Loucy (cell line): ENCODE data around the gene ERVH48-1.
"Not testable (repeated sequence)": the region's sequence is repeated elsewhere in the genome, so short reads cannot be mapped to it uniquely, and the experiment has no call there.

Experiments used
- H2AFZ ChIP-seq: fragments of 200-600 bp; sonication (generic); 2 replicates; pipeline ENCODE4 v1.6.0; 2016; ENCODE audit warnings: antibody characterized with exemption, mild to moderate bottlenecking, low read length, moderate library complexity
- H3F3A ChIP-seq: fragments of 200-600 bp; 2 replicates; pipeline ENCODE4 v1.6.0; 2016; ENCODE audit warnings: antibody characterized with exemption, low read depth, mild to moderate bottlenecking
- H3K27me3 ChIP-seq: fragments of 200-600 bp; sonication (generic); 2 replicates; pipeline ENCODE4 v1.6.1; 2014; ENCODE audit warnings: low read length, mild to moderate bottlenecking; ENCODE audit not compliant: insufficient read depth, poor library complexity, severe bottlenecking
- H3K36me3 ChIP-seq: fragments of 200-600 bp; sonication (generic); 2 replicates; pipeline ENCODE4 v1.6.1; 2016; ENCODE audit warnings: low read length; ENCODE audit not compliant: insufficient read depth
- H3K4me1 ChIP-seq: fragments of 200-600 bp; sonication (generic); 2 replicates; pipeline ENCODE4 v1.5.1; 2014; ENCODE audit warnings: low read length, mild to moderate bottlenecking; ENCODE audit not compliant: insufficient read depth, poor library complexity, severe bottlenecking
- H3K4me2 ChIP-seq: fragments of 200-600 bp; sonication (generic); 2 replicates; pipeline ENCODE4 v1.6.0; 2014; ENCODE audit warnings: antibody characterized with exemption, low read length, low read depth, mild to moderate bottlenecking; ENCODE audit not compliant: poor library complexity, severe bottlenecking
- H3K4me3 ChIP-seq: fragments of 200-600 bp; sonication (generic); 2 replicates; pipeline ENCODE4 v1.5.1; 2014; ENCODE audit warnings: low read length, mild to moderate bottlenecking, mixed read lengths; ENCODE audit not compliant: poor library complexity, severe bottlenecking
- H3K79me2 ChIP-seq: fragments of 200-600 bp; sonication (generic); 2 replicates; pipeline ENCODE4 v1.6.1; 2014; ENCODE audit warnings: low read length; ENCODE audit not compliant: insufficient read depth
- H3K9ac ChIP-seq: fragments of 200-600 bp; sonication (generic); 2 replicates; pipeline ENCODE4 v1.6.0; 2014; ENCODE audit warnings: mild to moderate bottlenecking, low read depth, low read length, moderate library complexity; ENCODE audit not compliant: poor library complexity, severe bottlenecking
- H3K9me2 ChIP-seq: fragments of 200-600 bp; sonication (generic); replicated peaks from 2 replicates; pipeline ENCODE4 v1.6.1; 2016; ENCODE audit warnings: low read depth, low read length, mixed read lengths
- H3K9me3 ChIP-seq: fragments of 200-600 bp; sonication (generic); 2 replicates; pipeline ENCODE4 v1.6.1; 2014; ENCODE audit warnings: mild to moderate bottlenecking, antibody characterized with exemption, low read length, low read depth; ENCODE audit not compliant: insufficient read depth
- H4K20me1 ChIP-seq: fragments of 200-600 bp; sonication (generic); 2 replicates; pipeline ENCODE4 v1.6.0; 2014; ENCODE audit warnings: antibody characterized with exemption, low read length, mild to moderate bottlenecking; ENCODE audit not compliant: insufficient read depth, poor library complexity, severe bottlenecking
- EZH2phosphoT487 ChIP-seq: fragments of 200-600 bp; IDR thresholded peaks from 2 replicates; pipeline ENCODE4 v1.6.1; 2018; ENCODE audit warnings: antibody characterized with exemption, mild to moderate bottlenecking, moderate library complexity, borderline replicate concordance
- TF ChIP-seq, protein P1 (sequence below): fragments of 200-600 bp; sonication (generic); conservative IDR thresholded peaks from 2 replicates; pipeline ENCODE4 v1.5.1; 2014; ENCODE audit warnings: mild to moderate bottlenecking, antibody characterized with exemption, low read length

ERVH48-1 gene

DNA sequence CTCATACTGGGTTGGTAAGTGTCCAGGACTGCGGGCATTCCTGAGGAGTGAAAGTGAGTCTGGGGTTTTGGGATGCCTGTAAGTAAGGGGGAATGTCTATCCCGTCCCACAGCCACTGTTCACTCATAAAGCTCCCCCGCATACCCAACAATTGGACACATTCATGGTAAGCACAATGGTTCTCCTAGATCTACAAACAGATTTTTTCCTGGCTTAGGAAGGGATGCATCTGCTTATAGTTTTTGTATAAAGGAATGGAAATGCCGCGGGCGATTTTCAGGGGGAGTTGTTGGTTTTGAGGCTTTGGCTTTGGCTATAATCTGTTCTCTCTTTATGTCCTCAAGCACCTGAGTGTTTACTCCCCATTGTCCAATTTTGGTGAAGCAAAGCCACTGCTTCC lies 7.1 kb downstream of the ERVH48-1 start:
- Histone ChIP-seq H4K20me1 (no peaks in the 10 kb centered on the region), H3K4me2 (no peak overlapping the region), H3K9me3 (no peaks in the 10 kb centered on the region), H3K9ac (no peak overlapping the region), H3K79me2 (no peaks in the 10 kb centered on the region), H3K4me1 (peaks cover under 1% of the 10 kb centered on the region), H2AFZ (no peak overlapping the region), H3K4me3 (no peak overlapping the region), H3F3A (no peaks in the 10 kb centered on the region), H3K27me3 (no peaks in the 10 kb centered on the region), H3K9me2 (no peaks in the 10 kb centered on the region), H3K36me3 (no peaks in the 10 kb centered on the region)
- TF ChIP-seq, protein P1, sequence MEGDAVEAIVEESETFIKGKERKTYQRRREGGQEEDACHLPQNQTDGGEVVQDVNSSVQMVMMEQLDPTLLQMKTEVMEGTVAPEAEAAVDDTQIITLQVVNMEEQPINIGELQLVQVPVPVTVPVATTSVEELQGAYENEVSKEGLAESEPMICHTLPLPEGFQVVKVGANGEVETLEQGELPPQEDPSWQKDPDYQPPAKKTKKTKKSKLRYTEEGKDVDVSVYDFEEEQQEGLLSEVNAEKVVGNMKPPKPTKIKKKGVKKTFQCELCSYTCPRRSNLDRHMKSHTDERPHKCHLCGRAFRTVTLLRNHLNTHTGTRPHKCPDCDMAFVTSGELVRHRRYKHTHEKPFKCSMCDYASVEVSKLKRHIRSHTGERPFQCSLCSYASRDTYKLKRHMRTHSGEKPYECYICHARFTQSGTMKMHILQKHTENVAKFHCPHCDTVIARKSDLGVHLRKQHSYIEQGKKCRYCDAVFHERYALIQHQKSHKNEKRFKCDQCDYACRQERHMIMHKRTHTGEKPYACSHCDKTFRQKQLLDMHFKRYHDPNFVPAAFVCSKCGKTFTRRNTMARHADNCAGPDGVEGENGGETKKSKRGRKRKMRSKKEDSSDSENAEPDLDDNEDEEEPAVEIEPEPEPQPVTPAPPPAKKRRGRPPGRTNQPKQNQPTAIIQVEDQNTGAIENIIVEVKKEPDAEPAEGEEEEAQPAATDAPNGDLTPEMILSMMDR = no peak
- no peak for TF ChIP-seq EZH2phosphoT487

DNA sequence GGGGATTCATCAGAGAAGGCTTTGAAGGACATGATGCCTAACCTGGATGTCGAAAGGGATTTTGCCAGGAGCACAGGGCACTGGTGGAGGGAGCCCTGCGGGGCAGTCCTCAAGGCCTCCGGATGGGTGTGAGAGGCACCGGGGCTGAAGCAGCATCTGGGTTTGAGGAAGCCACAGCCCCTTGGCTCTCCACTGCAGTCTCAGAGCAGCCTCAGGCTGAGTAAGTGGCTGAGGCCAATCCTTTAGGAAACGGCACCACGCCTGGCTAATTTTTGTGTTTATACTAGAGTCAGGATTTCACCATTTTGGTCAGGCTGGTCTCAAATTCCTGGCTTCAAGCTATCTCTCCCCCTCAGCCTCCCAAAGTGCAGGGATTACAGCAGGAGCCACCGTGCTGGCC lies 12.0 kb downstream of the ERVH48-1 start:
- peaks cover 8% of the 10 kb centered on the region; the same call in 1 of the 2 replicates for H3K36me3 ChIP-seq

DNA sequence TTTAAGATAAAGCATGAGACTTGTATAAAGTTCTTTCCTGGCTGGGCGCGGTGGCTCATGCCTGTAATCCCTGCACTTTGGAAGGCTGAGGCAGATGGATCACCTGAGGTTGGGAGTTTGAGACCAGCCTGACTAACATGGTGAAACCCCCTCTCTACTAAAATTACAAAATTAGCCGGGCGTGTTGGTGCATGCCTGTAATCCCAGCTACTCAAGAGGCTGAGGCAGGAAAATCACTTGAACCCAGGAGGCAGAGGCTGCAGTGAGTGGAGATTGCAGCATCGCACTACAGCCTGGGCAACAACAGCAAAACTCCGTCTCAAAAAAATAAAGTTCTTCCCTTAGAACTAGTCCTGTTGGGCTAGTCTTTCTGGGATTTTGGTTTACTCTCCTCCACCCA lies 13.5 kb downstream of the ERVH48-1 start:
- not testable (repeated sequence) for H4K20me1 ChIP-seq, H3K9me3 ChIP-seq, H3K9me2 ChIP-seq, H3K36me3 ChIP-seq, H3K4me1 ChIP-seq, H3K9ac ChIP-seq, H3K4me2 ChIP-seq, H3K4me3 ChIP-seq, H2AFZ ChIP-seq, H3K79me2 ChIP-seq, H3F3A ChIP-seq, H3K27me3 ChIP-seq

More for the DNA sequence above, 12.0 kb downstream of the ERVH48-1 start:
- Histone ChIP-seq H3K79me2 (no peaks in the 10 kb centered on the region), H3K4me2 (no peak overlapping the region), H3K4me3 (no peak overlapping the region), H4K20me1 (no peaks in the 10 kb centered on the region), H3K4me1 (no peaks in the 10 kb centered on the region), H3K9me3 (no peaks in the 10 kb centered on the region), H3K9ac (no peak overlapping the region), H3F3A (no peaks in the 10 kb centered on the region), H3K9me2 (no peaks in the 10 kb centered on the region), H3K27me3 (no peaks in the 10 kb centered on the region), H2AFZ (no peak overlapping the region)
- TF ChIP-seq, protein P1 = no peak
- no peak for TF ChIP-seq EZH2phosphoT487

DNA sequence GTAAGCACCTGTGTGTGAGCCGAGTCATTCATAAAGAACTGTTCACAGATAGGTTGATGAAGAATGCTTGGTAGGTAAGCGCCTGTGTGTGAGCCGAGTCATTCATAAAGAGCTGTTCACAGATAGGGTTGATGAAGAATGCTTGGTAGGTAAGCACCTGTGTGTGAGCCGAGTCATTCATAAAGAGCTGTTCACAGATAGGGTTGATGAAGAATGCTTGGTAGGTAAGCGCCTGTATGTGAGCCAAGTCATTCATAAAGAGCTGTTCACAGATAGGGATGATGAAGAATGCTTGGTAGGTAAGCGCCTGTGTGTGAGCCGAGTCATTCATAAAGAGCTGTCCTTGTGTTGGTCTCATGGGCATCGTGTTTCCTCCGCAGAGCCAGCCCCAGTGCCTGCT lies 16.9 kb downstream of the ERVH48-1 start:
- H3K9ac ChIP-seq, H3K4me3 ChIP-seq, H3F3A ChIP-seq, H3K9me3 ChIP-seq, H3K4me1 ChIP-seq, H4K20me1 ChIP-seq, H2AFZ ChIP-seq, H3K9me2 ChIP-seq, H3K4me2 ChIP-seq, H3K79me2 ChIP-seq, H3K27me3 ChIP-seq: not testable (repeated sequence)
- H3K36me3 ChIP-seq = peaks cover 34% of the 10 kb centered on the region
